ENCODE measurements around the gene AIF1L.

DNA sequence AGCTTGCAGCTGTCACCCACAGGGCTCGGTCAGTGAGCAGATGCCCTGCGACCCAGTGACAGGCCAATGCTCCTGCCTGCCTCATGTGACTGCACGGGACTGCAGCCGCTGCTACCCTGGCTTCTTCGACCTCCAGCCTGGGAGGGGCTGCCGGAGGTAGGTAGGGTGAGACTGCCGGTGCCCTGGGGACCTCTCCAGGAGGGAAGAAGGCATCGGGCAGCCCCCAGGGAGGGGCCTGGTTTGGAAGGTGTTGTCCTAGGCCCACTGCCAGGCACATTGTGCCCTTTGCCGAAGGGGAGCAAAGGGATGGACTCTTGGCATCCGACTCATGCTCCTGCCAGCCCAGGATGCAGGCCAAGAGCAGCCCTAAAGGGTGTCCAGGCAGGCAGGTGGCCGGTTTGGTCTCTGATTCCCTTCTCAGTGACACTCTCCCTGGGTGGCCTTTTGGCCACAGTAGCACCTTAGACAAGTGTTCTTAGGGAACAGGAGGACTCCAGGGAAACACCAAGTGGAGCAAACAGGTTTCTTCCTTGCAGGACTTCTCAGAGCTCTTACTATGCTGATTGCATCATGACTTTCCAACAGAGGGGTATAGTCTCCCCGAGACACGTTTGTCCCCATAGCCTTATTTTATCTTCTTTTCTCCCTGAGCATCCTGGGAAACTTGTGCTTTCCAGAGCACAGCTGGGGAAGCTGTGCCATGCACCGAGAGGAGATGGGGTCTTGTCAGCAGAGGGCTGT is 28.1 kb upstream of the AIF1L start:
- TF ChIP-seq POLR2A (IDR thresholded peaks at IDR 0.05): no peak
- TF ChIP-seq, protein P1, sequence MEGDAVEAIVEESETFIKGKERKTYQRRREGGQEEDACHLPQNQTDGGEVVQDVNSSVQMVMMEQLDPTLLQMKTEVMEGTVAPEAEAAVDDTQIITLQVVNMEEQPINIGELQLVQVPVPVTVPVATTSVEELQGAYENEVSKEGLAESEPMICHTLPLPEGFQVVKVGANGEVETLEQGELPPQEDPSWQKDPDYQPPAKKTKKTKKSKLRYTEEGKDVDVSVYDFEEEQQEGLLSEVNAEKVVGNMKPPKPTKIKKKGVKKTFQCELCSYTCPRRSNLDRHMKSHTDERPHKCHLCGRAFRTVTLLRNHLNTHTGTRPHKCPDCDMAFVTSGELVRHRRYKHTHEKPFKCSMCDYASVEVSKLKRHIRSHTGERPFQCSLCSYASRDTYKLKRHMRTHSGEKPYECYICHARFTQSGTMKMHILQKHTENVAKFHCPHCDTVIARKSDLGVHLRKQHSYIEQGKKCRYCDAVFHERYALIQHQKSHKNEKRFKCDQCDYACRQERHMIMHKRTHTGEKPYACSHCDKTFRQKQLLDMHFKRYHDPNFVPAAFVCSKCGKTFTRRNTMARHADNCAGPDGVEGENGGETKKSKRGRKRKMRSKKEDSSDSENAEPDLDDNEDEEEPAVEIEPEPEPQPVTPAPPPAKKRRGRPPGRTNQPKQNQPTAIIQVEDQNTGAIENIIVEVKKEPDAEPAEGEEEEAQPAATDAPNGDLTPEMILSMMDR (IDR thresholded peaks at IDR 0.05): no peak
